Heart right ventricle (tissue), 16 donors: ENCODE data around the gene FOXR1. TPM values are rescaled to one million over a fixed set of nuclear protein-coding genes. Genes with fewer than 3 reads are reported as not detected.

Experiments
- ATAC-seq, 8 donors: fragments of 200-7000 bp; cut with Tn5 transposase; one replicate each; pipeline ENCODE4 v1.9.1; 2020; ENCODE audit warnings: mild to moderate bottlenecking in 8 of 8, moderate library complexity in 8 of 8, moderate number of reproducible peaks in 1 of 8
- DNase-seq, 2 donors: peaks; one replicate each; pipeline ENCODE4 v3.0.0-alpha.2; 2020
- H3K27ac ChIP-seq, 10 donors: fragments of 200-600 bp; sonication (generic) in 2 of 10; one replicate each; pipeline versions ENCODE4 v1.5.0 to v1.8.0; 2020 to 2022; ENCODE audit warnings: mild to moderate bottlenecking in 3 of 10
- H3K27me3 ChIP-seq, 7 donors: fragments of 200-600 bp; one replicate each; pipeline ENCODE4 v1.8.0; 2021 to 2022; ENCODE audit warnings: mild to moderate bottlenecking in 2 of 7
- H3K36me3 ChIP-seq, 9 donors: fragments of 200-600 bp; sonication (generic) in 1 of 9; one replicate each; pipeline versions ENCODE4 v1.5.0 to v1.8.0; 2020 to 2022; ENCODE audit warnings: mild to moderate bottlenecking in 2 of 9
- H3K4me1 ChIP-seq, 9 donors: fragments of 200-600 bp; sonication (generic) in 1 of 9; one replicate each; pipeline versions ENCODE4 v1.5.0 to v1.8.0; 2020 to 2022; ENCODE audit warnings: mild to moderate bottlenecking in 4 of 9
- H3K4me3 ChIP-seq, 10 donors: fragments of 200-600 bp; sonication (generic) in 2 of 10; one replicate each; pipeline versions ENCODE4 v1.5.0 to v1.8.0; 2020 to 2022; ENCODE audit warnings: mild to moderate bottlenecking in 7 of 10, moderate library complexity in 2 of 10
- H3K9me3 ChIP-seq, 11 donors: fragments of 200-600 bp in 10 of 11; sonication (generic) in 2 of 11; one replicate each; pipeline versions ENCODE4 v1.5.0 to v1.8.0; 2013 to 2022; ENCODE audit warnings: mild to moderate bottlenecking in 2 of 11, control low read depth in 1 of 11, moderate library complexity in 1 of 11
- CTCF ChIP-seq, 9 donors: fragments of 200-600 bp; sonication (generic) in 2 of 9; IDR thresholded peaks; one replicate each; pipeline versions ENCODE4 v1.5.0 to v1.8.0; 2021 to 2022; ENCODE audit warnings: antibody characterized with exemption in 9 of 9, mild to moderate bottlenecking in 5 of 9, moderate library complexity in 1 of 9
- WGBS, 2 donors: extraction: QIAGEN DNeasy Blood & Tissue Kit; methylation state at CpG; one replicate each; pipeline ENCODE4 v1.1.7; 2013; ENCODE audit warnings: inconsistent platforms in 1 of 2; 5-methylcytosine and 5-hydroxymethylcytosine counted together
- intact Hi-C, 10 donors: fragments of 100-400 bp; cut with DNase I; formaldehyde crosslinking; loops; one replicate each; pipeline versions ENCODE4 v1.11.1 to v1.14.2; 2022
- polyA plus RNA-seq, 2 donors: library from polyadenylated mRNA; stranded (reverse); fragments of 200-250 nt; gene quantifications; one replicate each; pipeline ENCODE4 v1.2.3, GENCODE V29; 2013
- total RNA-seq, 10 donors: library from RNA; stranded (reverse); fragmentation: NEBNext Ultra II Directional in 3 of 10; extraction: Animal tissue kit (Norgen Biotek cat#: 25700) in 3 of 10; gene quantifications; one replicate each; pipeline versions ENCODE4 v1.2.1 to v1.2.4, GENCODE V29; 2021 to 2023
- donor health status: Arrhythmogenic right ventricular cardiomyopathy.
- donor health status: ischemic (EF 13 %, LVEDD 7.1; RV severe dilation, severe dysfunction).
- donor health status: healthy with polysubstance abuse.
- donor health status: DM: no; HTN: yes; CAD: no.
- donor health status: DM: no; HTN: no; CAD: no.
- donor health status: ischemic (EF 25% LVEDD 6.9; RV normal size, moderate dysfunction).
- donor health status: ischemic (EF 25% LVEDD 5.7; RV mildly dilated, moderate dysfunction).
- donor health status: healthy.
- donor health status: DM: yes; HTN: yes; CAD: no.
- donor health status: Ischemic cardiomyopathy.
- donor health status: ischemic (EF 35%, LVEDD 5.7; RV mildly dilated, moderate dysfunction).
- donor health status: nonischemic (EF 11% LVEDD 7.7; RV severe dilation, severe dysfunction).
- donor health status: DM: yes; HTN: yes; CAD: no.
- donor health status: PGD.
- donor health status: ischemic (EF 29% LVEDD 5.4; RV normal size, mild dysfunction).
- donor health status: nonischemic (EF 23%, LVEDD 6.1; RV moderate dilation, normal function).

FOXR1 gene
- total and polyA plus RNA-seq, 12 donors, result not detected

- TF ChIP-seq CTCF (IDR thresholded peaks at IDR 0.05), result no peak
- DNase-seq (no peak), ATAC-seq (no peak)
- Histone ChIP-seq H3K27ac (peak overlapping the region in 3 of 10 donors; percentile 93 to 98 (median 94)), H3K27me3 (no peaks in the 10 kb centered on the region), H3K4me3 (peak overlapping the region in 7 of 10 donors; percentile 81 to 94 (median 86)), H3K36me3 (peaks cover 0 to 74% (median 25%) of the 10 kb centered on the region in 9 donors), H3K9me3 (no peaks in the 10 kb centered on the region), H3K4me1 (peaks cover 8 to 63% (median 53%) of the 10 kb centered on the region in 9 donors)
- WGBS, 2 donors, result 47 to 49% methylated on average over 2 of the region's 2 CpGs
- intact Hi-C loops, result loop anchor here in 3 of 10 donors (2.0 to 10.0 kb wide), 3 partner anchors 37 to 82 kb away; partner anchors contain the start of genes DPAGT1 (in 1 of the 3), HYOU1 (in 1 of the 3) and VPS11 (in 1 of the 3)
These were observed 48.4 kb downstream of the FOXR1 start for GRCh38 chr11:119019996-119020395.

GRCh38 chr11:119021631-119022030 is 50.1 kb downstream of the FOXR1 start:
- DNase-seq (no peak), ATAC-seq (no peak)
- intact Hi-C loops, result no loop called here
- H3K27me3 ChIP-seq, result no peaks in the 10 kb centered on the region
- H3K36me3 ChIP-seq, result peaks cover 0 to 74% (median 25%) of the 10 kb centered on the region in 9 donors
- no peak for TF ChIP-seq CTCF (IDR thresholded peaks at IDR 0.05)
- H3K9me3 ChIP-seq, result no peaks in the 10 kb centered on the region
- H3K4me1 ChIP-seq, result peaks cover 8 to 59% (median 51%) of the 10 kb centered on the region in 9 donors
- H3K4me3 ChIP-seq, result no peak overlapping the region
- 90 to 96% methylated on average over 5 of the region's 5 CpGs for WGBS, 2 donors
- no peak overlapping the region for H3K27ac ChIP-seq

DNA sequence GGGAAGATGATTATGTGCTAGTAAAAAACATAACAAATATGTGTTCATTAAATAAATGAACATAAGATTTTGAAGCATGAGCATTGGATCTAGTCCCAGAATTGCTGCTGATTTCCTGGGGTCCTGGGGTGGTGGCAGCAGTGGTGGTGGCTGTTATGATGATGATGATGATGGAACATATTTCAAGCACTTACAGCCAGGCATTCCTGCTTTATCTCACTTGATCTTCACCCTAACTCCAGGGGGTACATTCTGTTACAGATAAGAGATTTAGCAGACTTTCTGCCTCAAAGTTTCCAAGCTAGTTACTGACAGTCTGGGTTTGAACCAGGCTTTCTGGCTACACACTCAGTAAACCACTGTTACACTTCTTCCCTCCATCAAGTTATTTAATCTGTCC is 52.2 kb downstream of the FOXR1 start:
- TF ChIP-seq CTCF (IDR thresholded peaks at IDR 0.05), result no peak
- Histone ChIP-seq H3K4me3 (no peak overlapping the region), H3K9me3 (no peaks in the 10 kb centered on the region), H3K27me3 (no peaks in the 10 kb centered on the region), H3K36me3 (peaks cover 0 to 81% (median 25%) of the 10 kb centered on the region in 9 donors), H3K4me1 (peaks cover 5 to 53% (median 40%) of the 10 kb centered on the region in 9 donors), H3K27ac (peak overlapping the region in 3 of 10 donors; percentile 55 to 87 (median 61))
- intact Hi-C loops, result no loop called here
- ATAC-seq, result no peak
- DNase-seq, result no peak

DNA sequence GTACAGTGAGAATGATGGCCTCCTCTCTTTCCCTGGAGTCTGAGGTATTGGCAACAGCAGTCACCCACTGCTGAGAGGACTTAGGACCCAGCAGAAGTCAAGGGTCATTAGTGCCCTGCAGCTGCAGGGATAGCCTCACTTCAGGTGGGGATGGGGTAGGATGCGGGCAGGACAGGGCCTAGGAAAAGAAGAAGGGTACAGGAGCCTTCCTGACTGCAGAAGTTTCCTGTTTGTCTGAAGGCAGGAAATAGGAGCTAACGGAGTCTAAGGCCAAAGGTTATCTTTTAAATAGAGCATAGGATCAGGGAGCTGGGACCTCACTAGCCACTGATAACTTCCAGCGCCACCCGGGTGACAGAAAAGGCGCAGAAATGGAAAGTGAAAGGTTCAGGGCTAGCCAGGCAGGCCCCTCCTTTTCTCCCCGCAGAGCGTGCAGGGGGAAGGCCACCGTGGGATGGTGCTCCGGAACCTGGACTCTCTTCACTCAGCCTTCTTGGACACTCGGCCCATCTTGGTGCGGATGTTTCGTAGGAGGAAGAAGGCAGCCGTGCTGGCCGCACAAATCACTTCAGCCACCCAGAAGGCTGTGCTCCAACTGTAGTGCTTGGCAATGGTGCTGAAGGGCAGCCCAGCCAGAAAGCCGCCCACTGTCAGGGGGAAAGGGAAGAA is 53.0 kb downstream of the FOXR1 start:
- Histone ChIP-seq H3K4me3 (peak overlapping the region in 3 of 10 donors; percentile 5 to 15 (median 12)), H3K36me3 (peaks cover 0 to 81% (median 25%) of the 10 kb centered on the region in 9 donors)
- peak in 6 of 8 donors; percentile 13 to 42 (median 26) for ATAC-seq

More for the DNA sequence above, 53.0 kb downstream of the FOXR1 start:
- Histone ChIP-seq H3K4me1 (peaks cover 9 to 58% (median 45%) of the 10 kb centered on the region in 9 donors), H3K9me3 (no peaks in the 10 kb centered on the region), H3K27me3 (no peaks in the 10 kb centered on the region), H3K27ac (peak overlapping the region in 9 of 10 donors; percentile 27 to 87 (median 57))
- peak in 1 of 2 donors; percentile 32 for DNase-seq
- TF ChIP-seq CTCF (IDR thresholded peaks at IDR 0.05), result no peak
- WGBS, 2 donors, result 53 to 57% methylated on average over 15 of the region's 15 CpGs
- intact Hi-C loops, result no loop called here
